NCI-H774 (cell line): Measurements from ENCODE around the gene KCNAB3.
"Not testable (repeated sequence)": the region's sequence is repeated elsewhere in the genome, so short reads cannot be mapped to it uniquely, and the experiment has no call there.

Experiments
- DNase-seq: peaks from one replicate; lab custom pipeline; 2025; lab: John Stamatoyannopoulos, UW

KCNAB3 gene

DNA sequence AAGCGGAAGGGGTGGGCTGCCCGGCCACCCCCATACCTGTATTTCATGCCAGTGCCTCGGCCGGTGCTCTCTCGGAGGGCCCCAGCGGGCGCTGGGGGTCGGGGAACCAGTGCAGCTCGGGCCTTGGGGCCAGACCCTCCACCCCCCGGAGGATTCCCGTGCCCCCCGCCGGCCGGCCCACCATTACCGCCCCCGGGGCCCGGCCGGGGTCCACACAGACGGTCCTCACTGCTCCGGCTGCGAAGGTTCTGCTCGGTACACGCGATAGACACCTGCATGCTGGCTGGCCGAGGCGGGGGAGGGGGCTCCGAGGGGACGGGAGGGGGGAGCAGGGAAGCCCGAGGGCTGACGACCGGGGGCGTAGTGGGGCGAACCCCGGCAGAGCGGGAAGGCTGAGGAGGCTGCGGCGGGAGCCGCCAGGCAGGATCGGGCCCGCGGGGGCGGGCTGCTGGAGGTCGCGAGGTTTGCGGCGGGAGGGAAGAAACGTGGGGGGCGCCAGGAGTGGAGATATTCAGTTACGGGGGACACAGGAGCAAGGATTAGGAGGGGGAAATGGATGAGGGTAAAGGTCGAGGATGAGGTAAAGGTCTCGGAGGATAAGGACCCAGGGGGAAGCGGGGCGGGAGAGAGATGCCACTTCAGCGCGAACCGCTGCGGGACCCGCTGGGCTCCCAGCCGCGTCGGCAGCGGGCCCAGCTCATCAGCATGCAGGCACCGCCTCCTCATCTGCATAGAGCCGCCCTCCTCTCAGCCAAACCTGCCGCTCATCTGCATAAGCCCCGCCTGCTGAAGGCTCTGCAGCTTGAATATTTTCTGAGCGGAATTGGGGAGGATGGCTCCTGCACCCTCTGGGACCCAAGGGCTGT lies at the start of gene KCNAB3:
KCNAB3 (minus strand) TSS at position 699 of the 866 bp plus-strand sequence; CDS start at position 278, 421 bp downstream.
- DNase-seq, result no peak

DNA sequence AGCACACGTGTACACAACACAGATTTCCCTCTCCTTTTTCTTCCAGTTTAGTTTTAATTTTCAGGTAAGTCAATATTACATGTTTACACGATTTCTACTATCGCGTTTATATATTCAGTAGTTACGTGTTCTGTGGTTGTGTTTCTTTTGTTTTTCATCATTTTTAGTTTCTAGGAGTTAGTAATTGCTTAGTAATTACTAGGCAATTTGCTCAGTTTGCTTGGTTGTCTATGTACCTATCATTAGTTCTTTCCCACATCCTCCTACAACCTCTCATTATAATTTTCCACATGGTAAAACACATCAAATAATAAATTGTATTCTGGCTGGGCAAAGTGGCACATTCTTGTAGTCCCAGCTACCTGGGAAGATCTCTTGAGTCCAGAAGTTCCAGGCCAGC lies 48.1 kb upstream of the KCNAB3 start:
- DNase-seq, result no peak

DNA sequence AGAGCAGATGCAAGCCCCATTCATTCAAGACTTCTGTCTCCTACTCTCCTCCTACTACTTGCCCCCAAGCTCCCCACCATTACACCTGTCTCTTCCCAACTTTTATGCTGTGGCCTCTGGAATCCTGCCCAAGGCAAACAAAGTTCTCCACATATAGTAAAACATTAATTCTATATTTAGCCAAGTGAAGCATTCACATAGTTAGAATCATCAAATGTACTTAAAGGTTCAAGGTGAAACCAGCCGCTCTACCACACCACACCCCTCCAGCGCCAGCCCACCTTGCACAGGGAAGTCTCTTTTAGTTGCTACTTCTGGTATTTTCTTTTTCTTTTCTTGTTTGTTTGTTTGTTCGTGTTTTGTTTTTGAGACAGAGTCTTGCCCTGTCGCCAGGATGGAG lies 47.4 kb upstream of the KCNAB3 start:
- no peak for DNase-seq

DNA sequence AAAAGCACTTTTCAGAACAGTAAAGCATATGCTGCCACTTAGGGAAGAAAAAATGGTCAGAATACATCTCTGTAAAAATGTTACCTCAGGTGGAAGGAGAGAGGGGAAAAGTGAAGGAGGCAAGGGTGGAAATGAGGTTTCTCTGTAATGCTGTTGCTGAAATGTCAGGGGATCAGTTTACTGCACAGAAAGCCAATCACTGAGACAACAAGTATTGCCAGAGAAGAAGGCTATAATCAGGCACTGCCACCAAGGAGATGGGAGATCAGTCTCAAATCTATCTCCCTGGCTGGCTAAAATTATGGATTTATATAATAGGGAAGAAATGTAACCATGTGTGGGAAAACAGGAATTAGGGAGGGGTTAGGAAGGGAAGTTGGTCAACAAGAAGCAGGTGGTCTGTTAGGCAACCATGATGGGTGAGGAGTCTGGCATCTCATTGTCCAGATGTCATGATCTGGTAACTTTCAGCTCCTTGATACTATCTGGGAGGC lies 45.0 kb upstream of the KCNAB3 start:
- no peak for DNase-seq

DNA sequence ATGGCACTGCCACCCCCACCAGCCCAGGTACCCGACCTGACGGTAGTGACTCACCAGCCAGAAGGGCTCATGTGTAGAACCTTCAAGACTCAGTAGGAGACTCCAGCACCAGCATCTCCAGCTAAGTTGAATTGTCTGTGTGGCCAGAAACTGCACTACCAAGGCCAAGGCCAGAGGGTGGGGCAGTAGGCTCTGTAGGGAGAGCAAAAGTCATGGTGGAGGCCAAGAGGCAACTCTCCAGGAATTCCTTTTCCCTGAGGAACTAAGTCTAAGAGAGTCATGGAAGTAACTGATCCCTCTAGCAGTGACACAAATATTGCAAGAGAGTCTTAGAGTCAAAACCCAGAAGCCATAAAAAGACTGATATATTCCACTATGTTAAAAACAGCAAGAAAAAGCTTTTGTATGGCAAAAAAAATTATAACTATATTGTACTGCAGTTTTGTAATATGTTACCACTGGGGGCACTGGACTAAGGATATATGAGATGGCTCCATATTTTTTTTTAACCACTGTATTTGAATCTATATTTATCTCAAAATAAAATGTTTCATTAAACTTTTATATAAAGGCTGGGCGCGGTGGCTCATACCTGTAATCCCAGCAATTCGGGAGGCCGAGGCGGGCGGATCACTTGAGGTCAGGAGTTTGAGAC lies 42.6 kb upstream of the KCNAB3 start:
- DNase-seq, result no peak

DNA sequence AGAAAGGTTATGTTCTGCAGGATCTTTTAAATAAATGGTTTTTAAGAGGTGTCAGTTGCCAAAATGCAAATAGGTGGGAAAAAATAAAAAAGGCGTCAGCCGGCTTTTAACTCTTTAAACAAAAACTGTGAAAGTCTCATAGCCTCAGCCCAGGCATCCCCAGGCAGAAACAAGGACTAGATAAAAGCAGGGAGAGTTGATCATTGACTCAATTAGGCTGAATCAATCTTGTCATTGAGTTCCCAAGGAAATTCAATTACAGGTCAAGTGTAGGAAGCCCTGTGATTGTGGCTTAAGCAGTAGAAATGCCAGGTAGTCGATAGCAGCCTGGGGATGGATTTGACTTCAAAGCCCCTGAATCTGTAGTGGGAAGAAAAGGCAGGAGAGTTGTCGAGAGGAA lies 42.0 kb upstream of the KCNAB3 start:
- no peak for DNase-seq

DNA sequence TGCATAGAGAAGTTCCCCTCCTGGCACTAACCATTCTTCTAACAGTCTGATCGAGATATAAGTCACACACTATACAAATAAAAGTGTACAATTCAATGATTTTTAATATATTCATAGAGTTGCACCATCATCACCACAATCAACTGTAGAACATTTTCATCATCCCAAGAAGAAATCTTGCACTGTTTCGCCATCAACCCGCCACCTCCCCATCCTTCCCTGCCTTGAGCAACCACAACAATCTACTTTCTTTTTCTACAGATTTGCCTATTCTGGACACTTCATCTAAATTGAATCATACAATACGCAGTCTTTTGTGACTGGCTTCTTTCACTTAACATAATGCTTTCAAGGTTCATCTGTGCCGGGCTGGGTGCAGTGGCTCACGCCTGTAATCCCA lies 39.8 kb upstream of the KCNAB3 start:
- no peak for DNase-seq

DNA sequence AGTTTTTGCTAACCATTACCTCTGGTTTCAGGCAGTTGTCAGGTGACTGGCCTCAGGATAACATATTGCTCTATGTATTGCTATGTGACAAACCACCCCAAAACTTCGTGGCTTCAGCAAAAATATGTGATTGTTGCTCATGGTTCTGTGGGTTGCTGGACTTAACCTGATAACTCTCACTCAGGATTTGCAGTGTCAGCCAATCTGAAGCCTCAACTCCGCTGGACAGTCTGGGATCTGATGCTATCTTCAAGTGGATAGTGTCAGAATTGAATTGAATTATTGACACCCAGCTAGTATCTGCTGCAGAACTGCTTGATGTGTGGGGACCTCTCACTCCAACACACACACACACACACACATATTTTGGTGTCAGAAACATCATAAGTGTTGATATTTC lies 38.1 kb upstream of the KCNAB3 start:
- no peak for DNase-seq

DNA sequence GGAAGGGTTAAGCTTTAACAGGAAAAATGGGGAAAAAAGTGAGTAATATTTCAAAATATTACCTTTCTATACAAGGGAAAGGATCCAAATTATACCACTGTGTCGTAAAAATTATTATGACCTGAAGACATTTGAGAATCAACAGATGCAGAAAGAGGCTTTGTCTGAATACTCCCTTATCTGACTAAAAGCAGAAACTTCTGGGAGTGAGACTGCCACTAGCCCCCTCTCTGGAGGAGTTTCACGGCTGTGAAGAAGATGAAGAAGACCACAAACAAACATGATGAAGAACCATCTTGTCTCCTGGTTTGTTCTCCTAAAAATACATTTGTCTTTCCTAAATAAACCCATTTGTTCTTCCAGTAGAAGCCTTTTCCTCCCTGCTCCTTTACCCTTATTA lies 31.8 kb upstream of the KCNAB3 start:
- no peak for DNase-seq

DNA sequence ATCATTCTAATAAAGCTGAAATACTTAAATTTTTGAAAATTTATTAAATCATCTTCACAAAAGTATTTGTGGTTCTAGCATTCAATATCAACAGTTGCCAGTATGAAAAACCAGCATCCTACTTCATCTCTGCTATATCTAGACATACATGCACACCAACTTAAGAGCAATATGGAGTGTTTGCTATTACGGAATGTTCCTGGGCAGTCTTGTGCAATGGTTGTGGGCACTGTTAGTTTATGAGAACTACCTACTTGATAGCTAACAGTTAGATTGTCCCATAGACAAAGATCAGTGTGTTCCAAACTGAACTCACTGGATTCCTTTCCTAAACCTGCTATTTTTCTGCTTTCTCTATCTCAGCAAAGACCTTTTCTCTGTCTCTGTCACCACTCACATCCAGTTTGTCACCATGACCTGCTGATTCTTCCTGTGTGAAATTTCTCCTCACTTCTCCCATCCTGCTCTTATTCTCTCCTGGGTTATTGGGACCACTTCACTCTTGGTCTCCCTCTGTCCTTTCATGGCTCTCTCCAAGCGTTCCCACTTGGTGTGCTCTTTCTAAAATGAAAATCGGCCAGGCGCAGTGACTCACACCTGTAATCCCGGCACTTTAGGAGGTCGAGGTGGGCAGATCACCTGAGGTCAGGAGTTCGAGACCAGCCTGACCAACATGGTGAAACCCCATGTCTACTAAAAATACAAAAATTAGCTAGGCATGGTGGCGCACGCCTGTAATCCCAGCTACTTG lies 30.0 kb upstream of the KCNAB3 start:
- DNase-seq, result no peak

DNA sequence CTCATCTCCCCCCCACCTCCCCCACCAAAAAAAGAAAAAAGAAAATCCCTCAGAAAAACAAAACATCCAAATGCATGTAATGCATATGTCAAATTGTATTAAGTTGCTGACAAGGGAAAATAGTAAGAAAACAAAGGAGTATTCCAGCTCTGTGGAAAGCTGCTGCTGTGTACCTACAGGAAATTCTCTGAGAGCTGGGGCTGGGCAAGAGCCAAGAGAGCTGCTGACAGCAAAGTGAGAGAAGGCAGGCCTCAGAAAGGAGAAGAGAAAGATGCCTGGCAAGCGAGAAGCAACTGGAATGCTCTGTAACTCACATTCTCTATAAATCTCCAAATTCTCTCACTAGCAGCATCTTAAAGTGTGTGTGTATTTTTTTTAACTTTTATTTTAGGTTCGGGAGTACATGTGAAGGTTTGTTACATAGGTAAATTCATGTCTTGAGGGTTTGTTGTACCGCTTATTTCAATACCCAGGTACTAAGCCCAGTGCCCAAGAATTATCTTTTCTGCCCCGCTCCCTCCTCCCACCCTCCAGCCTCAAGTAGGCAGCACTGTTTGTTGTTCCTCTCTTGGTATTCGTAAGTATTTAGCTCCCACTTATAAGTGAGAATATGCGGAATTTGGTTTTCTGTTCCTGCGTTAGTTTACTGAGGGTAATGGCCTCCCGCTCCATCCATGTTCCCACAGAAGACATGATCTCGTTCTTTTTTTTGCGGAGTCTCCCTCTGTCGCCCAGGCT lies 26.7 kb upstream of the KCNAB3 start:
- DNase-seq, result no peak

DNA sequence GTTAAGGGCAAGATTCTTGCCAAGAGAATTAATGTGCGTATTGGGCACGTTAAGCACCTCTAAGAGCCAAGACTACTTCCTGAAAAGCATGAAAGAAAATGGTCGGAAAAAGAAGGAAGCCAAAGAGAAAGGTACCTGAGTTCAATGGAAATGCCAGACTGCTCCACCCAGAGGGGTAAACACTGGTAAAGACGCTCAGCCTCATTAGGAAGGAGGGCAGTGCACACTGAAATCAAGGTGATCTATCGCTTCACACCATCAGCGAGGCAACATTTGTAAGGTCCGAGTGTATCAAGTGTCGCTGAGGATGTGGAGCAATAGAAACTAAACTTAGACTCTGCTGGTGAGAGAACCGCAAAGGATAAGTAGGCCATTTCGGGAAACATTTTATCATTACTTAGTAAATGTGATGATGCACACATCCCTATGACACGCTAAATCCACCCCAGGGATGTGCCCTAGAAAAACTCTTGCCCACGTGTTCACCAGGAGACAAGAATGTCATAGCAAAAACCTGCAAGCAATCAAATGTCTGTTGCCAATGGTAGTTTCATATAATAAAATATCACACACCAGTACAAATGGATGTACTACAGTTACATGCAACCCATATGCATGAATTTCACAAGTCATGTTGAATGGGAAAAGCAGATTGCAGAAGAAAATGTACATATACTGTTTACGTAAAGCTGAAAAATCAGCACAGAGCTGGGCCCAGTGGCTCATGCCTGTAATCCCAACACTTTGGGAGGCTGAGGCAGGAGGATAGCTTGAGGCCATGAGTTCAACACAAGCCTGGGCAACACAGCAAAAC lies 26.0 kb upstream of the KCNAB3 start:
- DNase-seq, result no peak

DNA sequence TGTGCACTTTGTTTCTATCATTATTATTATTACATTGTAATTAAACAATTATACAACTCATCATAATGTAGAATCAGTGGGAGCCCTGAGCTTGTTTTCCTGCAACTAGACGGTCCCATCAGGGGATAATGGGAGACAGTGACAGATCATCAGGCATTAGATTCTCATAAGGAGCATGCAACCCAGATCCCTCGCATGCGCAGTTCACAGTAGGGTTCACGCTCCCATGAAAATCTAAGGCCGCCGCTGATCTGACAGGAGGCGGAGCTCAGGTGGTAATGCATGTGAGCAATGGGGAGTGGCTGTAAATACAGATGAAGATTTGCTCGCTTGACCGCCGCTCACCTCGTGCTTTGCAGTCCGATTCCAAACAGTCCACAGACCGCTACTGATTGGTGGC lies 23.6 kb upstream of the KCNAB3 start:
- not testable (repeated sequence) for DNase-seq

DNA sequence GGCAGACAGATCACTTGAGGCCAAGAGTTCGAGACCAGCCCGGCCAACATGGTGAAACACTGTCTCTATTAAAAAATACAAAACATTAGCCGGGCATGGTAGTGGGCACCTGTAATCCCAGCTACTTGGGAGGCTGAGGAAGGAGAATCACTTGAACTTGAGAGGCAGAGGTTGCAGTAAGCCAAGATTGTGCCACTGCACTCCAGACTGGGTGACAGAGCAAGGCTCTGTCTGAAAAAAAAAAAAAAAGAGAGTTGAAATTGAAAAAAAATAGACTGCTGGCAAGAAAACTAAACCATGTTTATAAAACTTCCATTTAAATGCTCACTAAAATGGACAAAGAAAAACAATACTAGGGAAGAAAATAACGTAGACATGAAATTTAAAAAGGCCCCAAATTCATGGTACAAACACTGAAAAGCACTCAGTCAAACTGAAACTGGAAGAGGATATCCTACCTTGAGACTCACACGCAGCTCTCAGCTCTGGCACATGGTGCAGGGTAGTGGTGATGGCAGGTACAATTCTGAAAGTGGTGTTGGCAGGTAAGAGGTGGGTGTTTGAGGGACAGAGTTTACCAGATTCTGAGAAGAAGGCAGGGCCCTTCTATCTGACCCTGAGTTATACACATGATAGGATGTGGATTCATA lies 21.6 kb upstream of the KCNAB3 start:
- DNase-seq, result no peak

DNA sequence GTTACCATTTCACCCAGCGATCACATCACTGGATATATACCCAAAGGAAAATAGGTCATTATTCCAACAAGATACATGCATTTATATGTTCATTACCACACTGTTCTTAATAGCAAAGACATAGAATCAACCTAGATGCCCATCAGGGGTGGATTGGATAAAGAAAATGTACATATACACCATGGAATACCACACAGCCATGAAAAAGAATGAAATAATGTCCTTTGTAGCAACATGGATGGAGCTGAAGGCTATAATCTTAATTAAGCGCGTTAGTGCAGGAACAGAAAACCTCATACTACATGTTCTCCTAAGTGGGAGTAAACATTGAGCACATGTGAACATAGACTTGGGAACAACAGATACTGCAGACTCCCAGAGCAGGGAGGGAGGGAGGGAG lies 20.9 kb upstream of the KCNAB3 start:
- no peak for DNase-seq

DNA sequence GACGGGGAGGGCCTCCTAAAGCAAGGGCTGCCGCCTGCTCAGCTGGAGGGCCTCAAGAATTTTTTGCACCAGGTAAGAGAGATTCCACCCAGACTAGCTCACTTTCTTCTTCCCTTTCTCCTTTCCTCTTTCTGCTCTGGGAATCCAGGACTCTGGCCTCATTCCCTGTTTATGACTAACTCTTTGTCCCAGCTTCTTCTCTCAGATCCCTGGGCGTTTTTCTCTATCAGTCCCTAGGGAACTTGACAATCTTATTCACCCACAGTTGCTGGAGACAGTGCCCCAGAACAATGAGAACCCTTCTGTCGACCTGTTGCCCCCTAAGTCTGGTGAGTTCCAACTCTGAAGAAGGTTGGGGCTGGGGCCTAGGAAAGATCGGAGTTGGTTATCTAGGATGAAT lies 18.0 kb upstream of the KCNAB3 start:
- DNase-seq, result no peak

DNA sequence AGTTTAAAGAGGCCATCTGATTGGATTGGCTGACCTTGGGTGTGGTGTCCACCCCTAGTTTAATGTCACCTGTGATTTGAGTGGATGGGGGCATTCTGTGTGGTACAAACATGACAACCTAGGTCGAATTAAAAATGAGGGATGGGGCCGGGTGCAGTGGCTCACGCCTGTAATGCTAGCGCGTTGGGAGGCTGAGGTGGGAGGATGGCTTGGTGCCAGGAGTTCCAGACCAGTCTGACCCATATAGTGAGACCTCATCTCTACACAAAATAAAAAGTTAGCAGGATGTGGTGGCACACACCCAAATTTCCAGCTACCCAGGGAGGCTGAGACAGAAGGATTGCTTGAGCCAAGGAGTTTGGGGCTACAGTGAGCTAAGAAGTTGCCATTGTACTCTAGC lies 16.8 kb upstream of the KCNAB3 start:
- no peak for DNase-seq

DNA sequence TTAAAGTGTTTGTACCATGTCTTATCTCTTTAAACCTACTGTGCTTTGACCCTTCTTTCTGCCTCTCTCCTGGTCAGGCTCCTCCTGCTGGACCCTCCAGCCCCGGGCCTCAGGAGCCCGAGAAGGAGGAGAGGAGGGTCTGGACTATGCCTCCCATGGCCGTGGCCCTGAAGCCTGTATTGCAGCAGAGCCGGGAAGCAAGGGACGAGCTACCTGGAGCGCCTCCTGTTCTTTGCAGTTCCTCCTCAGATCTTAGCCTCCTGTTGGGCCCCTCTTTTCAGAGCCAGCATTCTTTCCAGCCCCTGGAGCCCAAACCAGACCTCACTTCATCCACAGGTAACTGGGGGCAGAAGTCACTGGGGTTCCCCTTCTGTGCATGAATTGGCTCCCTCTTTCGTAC lies 16.0 kb upstream of the KCNAB3 start:
- no peak for DNase-seq

DNA sequence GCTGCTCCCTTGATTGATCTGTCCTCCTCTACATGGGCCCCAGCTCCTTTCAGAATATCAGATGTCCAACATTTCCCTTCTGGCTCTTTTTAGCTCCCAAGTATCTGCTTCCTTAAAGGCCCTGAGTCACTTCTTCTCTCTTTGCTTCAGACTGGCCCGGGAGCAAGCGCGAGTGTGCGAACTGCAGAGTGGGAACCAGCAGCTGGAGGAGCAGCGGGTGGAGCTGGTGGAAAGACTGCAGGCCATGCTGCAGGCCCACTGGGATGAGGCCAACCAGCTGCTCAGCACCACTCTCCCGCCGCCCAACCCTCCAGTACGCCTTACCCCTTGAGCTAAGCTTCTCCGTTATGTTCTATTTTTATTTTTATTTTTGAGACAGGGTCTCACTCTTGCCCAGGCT lies 14.7 kb upstream of the KCNAB3 start:
- no peak for DNase-seq

DNA sequence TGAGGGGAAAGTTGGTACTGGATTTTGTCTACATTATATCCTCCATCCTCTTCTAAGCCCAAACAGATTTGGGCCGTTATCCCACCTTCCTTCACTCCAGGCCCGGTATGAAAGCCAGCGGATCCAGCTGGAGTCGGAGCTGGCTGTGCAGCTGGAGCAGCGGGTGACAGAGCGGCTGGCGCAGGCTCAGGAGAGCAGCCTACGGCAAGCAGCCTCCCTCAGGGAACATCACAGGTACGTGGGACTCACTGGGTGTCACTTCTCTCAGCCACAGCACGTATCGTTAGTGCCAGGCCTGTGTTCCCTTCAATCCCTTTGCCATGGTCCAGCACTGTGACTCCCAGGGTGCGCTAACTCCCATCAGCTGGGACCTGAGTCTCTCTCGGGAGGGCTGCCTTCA lies 13.6 kb upstream of the KCNAB3 start:
- no peak for DNase-seq

DNA sequence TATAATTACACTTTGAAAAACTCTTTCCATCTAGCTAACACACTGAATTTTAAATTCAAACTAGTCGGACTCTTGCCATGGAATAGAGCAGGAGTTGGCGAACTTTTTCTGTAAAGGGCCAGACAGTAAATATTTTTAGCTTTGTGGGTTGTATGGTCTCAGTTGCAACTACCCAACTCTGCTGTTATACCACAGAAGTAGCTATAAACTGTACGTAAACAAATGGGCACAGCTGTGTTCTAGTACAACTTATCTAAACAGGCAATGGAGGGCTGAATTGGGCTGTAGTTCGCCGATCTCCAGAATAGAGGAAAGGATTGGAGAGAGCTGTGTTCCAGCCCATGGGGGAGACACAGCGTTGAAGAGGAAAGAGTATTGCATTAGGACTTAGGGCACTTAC lies 11.1 kb upstream of the KCNAB3 start:
- no peak for DNase-seq
